ENCODE data around the gene NR1H3.

NR1H3 gene

GRCh38 chr11:47289856-47290255 lies 32.1 kb downstream of the NR1H3 start:
- H3K27ac ChIP-seq = no peak overlapping the region
- no peak for TF ChIP-seq CTCF (conservative IDR thresholded peaks at IDR 0.05)

- H3K27ac ChIP-seq = no peak overlapping the region
- TF ChIP-seq ZFX (IDR thresholded peaks at IDR 0.05) (no peak), CTCF (conservative IDR thresholded peaks at IDR 0.05) (no peak)
These were observed 37.6 kb downstream of the NR1H3 start for GRCh38 chr11:47295385-47295784.

GRCh38 chr11:47296045-47296444 lies 38.2 kb downstream of the NR1H3 start:
- no peak overlapping the region for H3K27ac ChIP-seq
- no peak for TF ChIP-seq CTCF (conservative IDR thresholded peaks at IDR 0.05)
- no peak for TF ChIP-seq ZFX (IDR thresholded peaks at IDR 0.05)

- no peak overlapping the region for H3K27ac ChIP-seq
- no peak for TF ChIP-seq CTCF (conservative IDR thresholded peaks at IDR 0.05)
- TF ChIP-seq ZFX (IDR thresholded peaks at IDR 0.05) = no peak
These were observed 41.3 kb downstream of the NR1H3 start for GRCh38 chr11:47299078-47299477.

GRCh38 chr11:47302853-47303252 lies 45.1 kb downstream of the NR1H3 start:
- no peak for TF ChIP-seq CTCF (conservative IDR thresholded peaks at IDR 0.05)
- TF ChIP-seq ZFX (IDR thresholded peaks at IDR 0.05) = no peak
- H3K27ac ChIP-seq = no peak overlapping the region

GRCh38 chr11:47305734-47306483 lies 48.1 kb downstream of the NR1H3 start:
- H3K27ac ChIP-seq = no peak overlapping the region
- TF ChIP-seq ZFX (IDR thresholded peaks at IDR 0.05) = no peak

GRCh38 chr11:47306484-47306844 lies 48.7 kb downstream of the NR1H3 start:
- no peak for TF ChIP-seq ZFX (IDR thresholded peaks at IDR 0.05)
- no peak for TF ChIP-seq CTCF (conservative IDR thresholded peaks at IDR 0.05)
- no peak overlapping the region for H3K27ac ChIP-seq

All from C4-2B (cell line).